Trophoblast cell (in vitro differentiated cells and primary cell): Measurements from ENCODE around the gene GNAL.

Experiments used
- DNase-seq, 2 donors: peaks; one replicate each; pipeline ENCODE4 v3.0.0-alpha.2; 2016
- H2AFZ ChIP-seq: 2 replicates; pipeline ENCODE4 v1.6.1; 2013; ENCODE audit warnings: low read length, moderate library complexity, mild to moderate bottlenecking; ENCODE audit not compliant: insufficient read depth, poor library complexity
- H2AK5ac ChIP-seq: 2 replicates; pipeline ENCODE4 v1.6.1; 2013; ENCODE audit warnings: mild to moderate bottlenecking, low read length
- H2BK120ac ChIP-seq: 2 replicates; pipeline ENCODE4 v1.6.1; 2013; ENCODE audit warnings: low read length, mild to moderate bottlenecking, moderate library complexity; ENCODE audit not compliant: insufficient read depth, poor library complexity
- H2BK12ac ChIP-seq: 2 replicates; pipeline ENCODE4 v1.6.1; 2013; ENCODE audit warnings: mild to moderate bottlenecking, low read length, moderate library complexity
- H2BK5ac ChIP-seq: 2 replicates; pipeline ENCODE4 v1.6.1; 2013; ENCODE audit warnings: low read length, low read depth, moderate library complexity, mild to moderate bottlenecking; ENCODE audit not compliant: poor library complexity
- H3K14ac ChIP-seq: 2 replicates; pipeline ENCODE4 v1.6.1; 2013; ENCODE audit warnings: mild to moderate bottlenecking, low read length
- H3K18ac ChIP-seq: 2 replicates; pipeline ENCODE4 v1.6.1; 2013; ENCODE audit warnings: mild to moderate bottlenecking, low read length
- H3K23ac ChIP-seq: 2 replicates; pipeline ENCODE4 v1.6.1; 2013; ENCODE audit warnings: low read length
- H3K27ac ChIP-seq: 2 replicates; pipeline ENCODE4 v1.5.1; 2013; ENCODE audit warnings: low read depth, mild to moderate bottlenecking, inconsistent platforms, low read length, moderate library complexity
- H3K27me3 ChIP-seq: 2 replicates; pipeline ENCODE4 v1.6.1; 2013; ENCODE audit warnings: inconsistent platforms, mild to moderate bottlenecking, low read length, moderate library complexity; ENCODE audit not compliant: insufficient read depth
- H3K36me3 ChIP-seq, 2 experiments: 1 replicate in 1 of 2; 2 replicates in 1 of 2; pipeline ENCODE4 v1.6.1; 2013; ENCODE audit warnings: low read length in 2 of 2, mild to moderate bottlenecking in 2 of 2, moderate library complexity in 1 of 2; ENCODE audit not compliant: insufficient read depth in 2 of 2, control insufficient read depth in 1 of 2
- H3K4ac ChIP-seq: 2 replicates; pipeline ENCODE4 v1.6.1; 2013; ENCODE audit warnings: low read depth, mild to moderate bottlenecking, low read length, moderate library complexity
- H3K4me1 ChIP-seq, 2 experiments: 1 replicate in 1 of 2; 2 replicates in 1 of 2; pipeline ENCODE4 v1.6.1; 2013; ENCODE audit warnings: low read length in 2 of 2, mild to moderate bottlenecking in 2 of 2, moderate library complexity in 1 of 2; ENCODE audit not compliant: insufficient read depth in 2 of 2, control insufficient read depth in 1 of 2
- H3K4me2 ChIP-seq: 2 replicates; pipeline ENCODE4 v1.6.1; 2013; ENCODE audit warnings: inconsistent platforms, mild to moderate bottlenecking, low read length, moderate library complexity
- H3K4me3 ChIP-seq: 2 replicates; pipeline ENCODE4 v1.5.1; 2013; ENCODE audit warnings: mild to moderate bottlenecking, low read depth, low read length, inconsistent platforms
- H3K79me1 ChIP-seq: one replicate; pipeline ENCODE4 v1.6.1; 2013; ENCODE audit warnings: low read length
- H3K79me2 ChIP-seq: 2 replicates; pipeline ENCODE4 v1.6.1; 2013; ENCODE audit warnings: low read length, mild to moderate bottlenecking; ENCODE audit not compliant: control insufficient read depth, insufficient read depth, poor library complexity
- H3K9ac ChIP-seq: 2 replicates; pipeline ENCODE4 v1.6.1; 2013; ENCODE audit warnings: mild to moderate bottlenecking, low read length
- H3K9me3 ChIP-seq: 2 replicates; pipeline ENCODE4 v1.6.1; 2013; ENCODE audit warnings: low read depth, mild to moderate bottlenecking, control low read depth, inconsistent platforms, low read length; ENCODE audit not compliant: insufficient read depth
- H4K12ac ChIP-seq: 2 replicates; pipeline ENCODE4 v1.6.1; 2013; ENCODE audit warnings: low read depth, mild to moderate bottlenecking, low read length, moderate library complexity
- H4K8ac ChIP-seq: 2 replicates; pipeline ENCODE4 v1.6.1; 2013; ENCODE audit warnings: low read depth, mild to moderate bottlenecking, low read length, moderate library complexity
- H4K91ac ChIP-seq: one replicate; pipeline ENCODE4 v1.6.1; 2013; ENCODE audit warnings: low read depth, mild to moderate bottlenecking, low read length, moderate library complexity
- WGBS: extraction: QIAGEN DNeasy Blood & Tissue Kit; methylation state at CpG from one replicate; pipeline ENCODE4 v1.1.7; 2013; ENCODE audit warnings: missing lambda C conversion rate; ENCODE audit not compliant: insufficient read length, insufficient coverage; ENCODE audit errors: extremely low coverage; 5-methylcytosine and 5-hydroxymethylcytosine counted together

The GNAL gene

GRCh38 chr18:11810379-11810778, 121.3 kb downstream of the GNAL start:
- no peak overlapping the region for H3K23ac ChIP-seq
- no peaks in the 10 kb centered on the region for H3K27me3 ChIP-seq
- no peaks in the 10 kb centered on the region for H3K79me2 ChIP-seq
- H3K4ac ChIP-seq = no peak overlapping the region
- no peak overlapping the region for H2AFZ ChIP-seq
- H3K4me2 ChIP-seq = no peak overlapping the region
- no peaks in the 10 kb centered on the region for H3K36me3 ChIP-seq
- no peak overlapping the region for H3K18ac ChIP-seq
- no peak overlapping the region for H3K4me3 ChIP-seq
- no peak overlapping the region for H4K12ac ChIP-seq
- WGBS = no CpG with 5 or more reads among the region's 3 CpGs
- no peak overlapping the region for H4K8ac ChIP-seq
- no peak overlapping the region for H3K9ac ChIP-seq
- no peak overlapping the region for H2BK12ac ChIP-seq
- no peak overlapping the region for H4K91ac ChIP-seq
- H3K9me3 ChIP-seq = no peaks in the 10 kb centered on the region
- no peak for DNase-seq
- H3K79me1 ChIP-seq = no peaks in the 10 kb centered on the region
- H3K4me1 ChIP-seq = peaks cover 3 to 8% of the 10 kb centered on the region in 2 experiments
- H3K14ac ChIP-seq = no peak overlapping the region
- H2BK5ac ChIP-seq = no peak overlapping the region
- H3K27ac ChIP-seq = no peak overlapping the region
- H2BK120ac ChIP-seq = no peak overlapping the region
- H2AK5ac ChIP-seq = no peak overlapping the region

GRCh38 chr18:11811009-11811408, 121.9 kb downstream of the GNAL start:
- Histone ChIP-seq H3K18ac (no peak overlapping the region), H3K4me2 (no peak overlapping the region), H3K4me1 (peaks cover 3 to 8% of the 10 kb centered on the region in 2 experiments), H3K27me3 (no peaks in the 10 kb centered on the region), H2AK5ac (no peak overlapping the region), H3K79me2 (no peaks in the 10 kb centered on the region), H2BK5ac (no peak overlapping the region), H2BK12ac (no peak overlapping the region), H3K79me1 (no peaks in the 10 kb centered on the region), H3K14ac (no peak overlapping the region), H3K4ac (no peak overlapping the region), H2BK120ac (no peak overlapping the region), H3K9me3 (no peaks in the 10 kb centered on the region), H3K9ac (no peak overlapping the region), H4K91ac (no peak overlapping the region), H3K23ac (no peak overlapping the region), H4K8ac (no peak overlapping the region), H3K27ac (no peak overlapping the region), H2AFZ (no peak overlapping the region), H3K4me3 (no peak overlapping the region), H3K36me3 (no peaks in the 10 kb centered on the region), H4K12ac (no peak overlapping the region)
- no CpG with 5 or more reads among the region's 11 CpGs for WGBS
- no peak for DNase-seq

- H3K23ac ChIP-seq = no peak overlapping the region
- H2AK5ac ChIP-seq = no peak overlapping the region
- H4K12ac ChIP-seq = no peak overlapping the region
- H2AFZ ChIP-seq = no peak overlapping the region
- no peaks in the 10 kb centered on the region for H3K79me1 ChIP-seq
- no peak overlapping the region for H4K91ac ChIP-seq
- H3K9ac ChIP-seq = no peak overlapping the region
- no peaks in the 10 kb centered on the region for H3K79me2 ChIP-seq
- DNase-seq = no peak
- H3K14ac ChIP-seq = no peak overlapping the region
- no peaks in the 10 kb centered on the region for H3K27me3 ChIP-seq
- H3K9me3 ChIP-seq = no peaks in the 10 kb centered on the region
- H3K4me3 ChIP-seq = no peak overlapping the region
- no peak overlapping the region for H3K27ac ChIP-seq
- H3K4me1 ChIP-seq = no peaks in the 10 kb centered on the region
- no peak overlapping the region for H4K8ac ChIP-seq
- no peak overlapping the region for H3K4ac ChIP-seq
- no peak overlapping the region for H2BK120ac ChIP-seq
- H2BK12ac ChIP-seq = no peak overlapping the region
- H2BK5ac ChIP-seq = no peak overlapping the region
- H3K36me3 ChIP-seq = no peaks in the 10 kb centered on the region
- WGBS = no CpG with 5 or more reads among the region's 6 CpGs
- H3K4me2 ChIP-seq = no peak overlapping the region
- no peak overlapping the region for H3K18ac ChIP-seq
Measured at GRCh38 chr18:11817229-11817628, 128.2 kb downstream of the GNAL start.

- Histone ChIP-seq H3K4me3 (no peak overlapping the region), H3K36me3 (no peaks in the 10 kb centered on the region), H3K4ac (no peak overlapping the region), H3K4me1 (no peaks in the 10 kb centered on the region), H2AFZ (no peak overlapping the region), H3K9me3 (no peaks in the 10 kb centered on the region), H3K79me2 (no peaks in the 10 kb centered on the region), H2BK5ac (no peak overlapping the region), H2BK120ac (no peak overlapping the region), H4K12ac (no peak overlapping the region), H4K8ac (no peak overlapping the region), H3K27ac (no peak overlapping the region), H3K9ac (no peak overlapping the region), H3K23ac (no peak overlapping the region), H3K4me2 (no peak overlapping the region), H3K14ac (no peak overlapping the region), H3K79me1 (no peaks in the 10 kb centered on the region), H3K27me3 (no peaks in the 10 kb centered on the region), H3K18ac (no peak overlapping the region), H2BK12ac (no peak overlapping the region), H2AK5ac (no peak overlapping the region), H4K91ac (no peak overlapping the region)
- no peak for DNase-seq
- no CpG with 5 or more reads among the region's 17 CpGs for WGBS
Measured at GRCh38 chr18:11818486-11819203, 129.6 kb downstream of the GNAL start.
